Stimulated activated CD4-positive, alpha-beta T cell treated with anti-CD3 and anti-CD28 coated beads, Interleukin-12 subunit alpha, Interleukin-12 subunit beta, amount 100 ng/mL, for 24 hours (primary cell): ENCODE measurements around the gene ZNF546.
"Not testable (repeated sequence)": the region's sequence is repeated elsewhere in the genome, so short reads cannot be mapped to it uniquely, and the experiment has no call there.

Source experiments
- DNase-seq, 2 experiments: peaks; one replicate each; pipeline ENCODE4 v3.0.0-alpha.2; 2020; ENCODE audit warnings: low read depth in 2 of 2

Gene ZNF546

DNA sequence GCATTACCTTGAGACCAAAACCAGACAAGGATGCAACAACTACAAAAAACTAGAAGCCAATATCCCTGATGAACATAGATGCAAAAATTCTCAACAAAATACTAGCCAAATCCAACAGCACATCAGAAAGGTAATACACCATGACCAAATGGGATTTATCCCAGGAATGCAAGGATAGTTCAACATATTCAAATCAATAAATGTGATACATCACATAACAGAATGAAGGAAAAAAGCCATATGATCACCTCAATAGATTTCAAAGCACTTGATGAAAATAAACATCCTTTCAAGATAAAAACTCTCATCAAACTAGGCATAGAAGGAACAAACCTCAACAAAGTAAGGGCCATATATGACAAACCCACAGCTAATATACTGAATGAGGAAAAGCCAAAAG lies 10.2 kb upstream of the ZNF546 start:
- DNase-seq = no peak

DNA sequence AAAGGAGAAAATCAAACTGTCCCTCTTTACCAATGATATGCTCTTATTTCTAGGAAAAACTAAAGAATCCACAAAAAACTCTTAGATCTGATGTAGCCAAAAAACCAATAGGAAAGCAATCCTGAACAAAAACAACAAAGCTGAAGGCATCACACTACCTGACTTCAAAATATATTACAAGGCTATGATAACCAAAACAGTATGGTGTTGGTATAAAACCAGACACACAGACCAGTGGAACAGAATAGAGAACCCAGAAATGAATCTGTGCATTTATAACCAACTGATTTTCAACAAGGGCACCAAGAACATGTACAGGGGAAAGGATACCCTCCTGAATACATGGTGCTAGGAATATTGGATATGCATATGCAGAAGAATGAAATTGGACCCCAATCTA lies 9.7 kb upstream of the ZNF546 start:
- no peak for DNase-seq

DNA sequence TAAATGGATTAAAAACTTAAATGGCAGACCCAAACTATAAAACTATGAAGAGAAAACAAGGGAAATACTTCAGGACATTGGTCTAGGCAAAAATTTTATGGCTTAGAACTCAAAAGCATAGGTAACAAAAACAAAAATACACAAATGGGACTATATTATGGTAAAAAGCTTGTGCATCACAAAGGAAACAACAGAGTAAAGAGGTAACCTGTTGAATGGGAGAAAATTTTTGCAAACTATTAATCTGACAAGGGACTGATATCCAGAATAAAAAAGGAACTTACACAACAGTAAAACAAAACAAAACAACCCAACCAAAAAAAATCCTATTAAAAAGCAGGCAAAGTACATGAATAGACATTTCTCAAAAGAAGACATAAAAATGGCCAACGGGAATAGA lies 9.3 kb upstream of the ZNF546 start:
- no peak for DNase-seq

DNA sequence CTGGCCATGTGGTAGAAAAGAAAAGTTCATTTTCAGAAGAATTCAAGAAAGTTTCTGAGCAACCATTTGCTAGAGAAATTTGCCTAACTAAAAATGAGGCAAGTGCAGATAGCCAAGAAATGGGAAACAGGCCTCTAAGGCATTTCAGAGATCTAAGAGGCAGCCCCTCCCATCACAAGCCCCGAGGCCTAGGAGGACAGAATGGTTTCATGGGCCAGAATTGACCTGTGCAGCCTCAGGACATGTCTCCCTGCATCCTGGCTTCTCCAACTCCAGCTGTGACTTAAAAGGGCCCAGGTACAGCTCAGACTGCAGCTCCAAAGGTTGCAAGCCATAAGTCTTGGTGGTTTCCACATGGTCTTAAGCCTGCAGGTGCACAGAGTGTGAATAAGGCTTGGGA lies 3.3 kb upstream of the ZNF546 start:
- no peak for DNase-seq

DNA sequence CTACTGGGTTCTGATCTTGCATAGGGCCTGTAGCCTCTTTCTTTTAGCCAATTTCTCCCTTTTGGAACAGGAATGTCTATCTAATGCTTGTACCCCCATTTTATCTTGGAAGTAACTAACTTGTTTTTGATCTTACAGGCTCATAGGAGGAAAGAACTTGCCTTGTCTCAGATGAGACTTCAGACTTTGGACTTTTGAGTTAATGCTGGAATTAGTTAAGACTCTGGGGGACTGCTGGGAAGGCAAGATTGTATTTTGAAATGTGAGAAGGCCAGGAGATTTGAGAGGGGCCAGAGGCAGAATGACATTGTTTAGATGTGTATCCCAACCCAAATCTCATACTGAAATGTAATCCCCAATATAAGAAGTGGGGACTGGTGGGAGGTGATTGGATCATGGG lies 2.5 kb upstream of the ZNF546 start:
- DNase-seq = no peak

DNA sequence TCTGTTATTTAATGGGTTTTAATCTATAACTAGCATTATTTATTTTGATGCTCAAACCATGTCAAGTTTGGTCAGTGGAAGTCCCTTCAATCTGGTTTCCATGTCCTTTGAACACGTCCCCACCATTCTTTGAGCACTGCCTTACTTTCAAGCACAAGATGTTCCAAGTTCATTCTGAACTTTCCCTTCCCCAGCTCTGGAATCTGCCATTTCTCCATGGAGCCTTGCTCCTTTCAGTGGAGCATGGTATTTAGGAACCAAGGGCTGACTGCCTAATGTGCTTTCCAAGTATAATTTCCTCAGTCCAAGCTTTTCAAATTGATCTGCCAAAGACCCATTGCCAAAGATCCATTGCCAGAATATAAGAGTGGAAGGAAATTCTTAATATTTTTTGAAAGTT lies 1.1 kb upstream of the ZNF546 start:
- no peak for DNase-seq

DNA sequence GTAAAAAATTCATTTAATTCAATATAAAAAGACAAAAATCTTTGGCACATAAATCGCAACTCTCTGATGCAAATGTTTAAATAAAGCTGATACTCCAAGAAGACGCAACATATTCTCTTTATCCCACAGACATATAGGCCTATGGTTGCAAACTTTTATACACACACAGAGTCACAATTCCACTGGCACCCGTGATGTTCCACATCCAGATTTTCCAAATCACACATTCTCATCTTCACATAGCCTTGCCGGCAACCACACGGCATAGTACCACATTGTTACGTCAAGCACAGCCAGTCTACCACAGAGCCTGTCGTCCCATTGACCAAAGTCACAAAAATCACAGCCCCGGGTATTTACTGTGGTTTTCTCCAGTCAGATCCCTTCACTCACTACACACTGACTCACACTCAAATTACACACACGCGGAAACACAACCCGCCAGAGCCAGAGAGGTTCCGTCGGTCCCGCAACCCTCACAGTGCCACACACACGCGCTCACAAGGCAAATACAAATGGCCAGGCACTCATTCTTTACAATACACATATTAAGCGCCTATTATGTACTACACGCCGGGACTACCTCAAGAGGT lies 546 bp upstream of the ZNF546 start:
- DNase-seq = peak; percentile 4 to 26

DNA sequence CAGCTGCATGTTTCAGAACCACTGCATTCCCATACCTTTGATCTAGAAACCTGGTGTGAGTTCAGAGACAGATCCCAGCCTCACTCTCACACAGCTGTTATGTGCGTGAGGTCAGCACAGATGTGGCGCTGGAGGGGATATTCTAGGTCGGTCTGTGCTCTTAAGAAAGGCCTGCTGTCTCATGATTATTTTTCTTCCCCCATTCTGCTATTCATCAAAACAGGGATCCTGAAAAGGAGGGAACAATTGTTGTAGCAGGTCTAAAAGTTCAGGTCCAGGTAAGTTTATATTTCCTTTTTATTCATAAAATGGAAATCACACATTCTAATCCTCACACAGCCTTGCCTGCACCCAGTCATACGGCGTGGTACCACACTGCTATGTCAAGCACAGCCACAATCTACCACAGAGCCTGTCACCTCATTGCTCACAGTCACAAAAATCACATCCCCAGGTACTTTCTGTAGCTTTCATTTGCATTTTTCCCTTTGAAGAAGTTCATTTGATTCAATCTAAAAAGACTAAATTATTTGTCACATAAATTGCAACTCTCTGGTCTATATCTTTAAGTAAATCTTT lies 867 bp downstream of the ZNF546 start:
- DNase-seq = no peak

DNA sequence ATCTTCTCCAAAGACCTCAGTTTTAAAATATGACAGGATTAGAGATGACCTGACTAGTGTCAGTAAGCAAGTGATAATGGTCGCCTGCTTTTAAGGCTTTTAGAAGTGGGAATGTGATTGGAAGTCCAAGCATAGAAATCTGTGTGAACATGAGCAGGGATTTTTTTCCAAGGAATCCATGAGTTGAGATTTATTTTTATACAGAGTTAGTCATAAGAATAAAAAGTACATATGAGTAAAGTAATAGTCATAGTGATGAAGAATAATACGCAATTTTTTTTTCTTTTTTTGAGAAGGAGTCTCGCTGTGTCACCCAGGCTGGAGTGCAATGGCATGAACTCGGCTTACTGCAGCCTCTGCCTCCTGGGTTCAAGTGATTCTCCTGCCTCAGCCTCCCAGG lies 1.6 kb downstream of the ZNF546 start:
- no peak for DNase-seq

DNA sequence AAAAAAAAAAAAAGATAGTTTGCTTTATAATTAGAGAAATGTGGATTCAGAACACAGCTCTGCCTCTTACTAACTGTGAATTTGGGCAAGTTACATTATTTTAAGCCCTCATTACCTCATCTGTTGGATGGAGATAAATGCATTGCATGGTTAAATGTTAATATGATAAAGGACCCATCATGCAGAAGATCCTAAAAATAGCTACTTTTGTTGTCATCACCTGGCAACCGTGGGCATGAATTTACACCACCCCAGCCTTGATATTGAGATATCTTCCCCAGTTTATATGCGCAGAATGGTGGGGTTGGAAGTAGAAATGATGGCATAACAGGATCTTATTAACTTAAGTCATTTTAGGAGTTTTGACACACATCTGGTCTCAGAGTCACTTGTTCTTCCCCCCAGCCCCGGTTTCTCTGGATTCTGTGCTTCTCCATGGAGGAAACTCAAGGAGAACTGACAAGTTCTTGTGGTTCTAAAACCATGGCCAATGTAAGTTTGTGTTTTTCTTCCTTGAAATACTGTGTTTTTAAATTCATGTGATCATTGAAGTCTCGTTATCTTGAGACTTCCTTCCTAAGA lies 8.9 kb downstream of the ZNF546 start:
- DNase-seq = no peak

DNA sequence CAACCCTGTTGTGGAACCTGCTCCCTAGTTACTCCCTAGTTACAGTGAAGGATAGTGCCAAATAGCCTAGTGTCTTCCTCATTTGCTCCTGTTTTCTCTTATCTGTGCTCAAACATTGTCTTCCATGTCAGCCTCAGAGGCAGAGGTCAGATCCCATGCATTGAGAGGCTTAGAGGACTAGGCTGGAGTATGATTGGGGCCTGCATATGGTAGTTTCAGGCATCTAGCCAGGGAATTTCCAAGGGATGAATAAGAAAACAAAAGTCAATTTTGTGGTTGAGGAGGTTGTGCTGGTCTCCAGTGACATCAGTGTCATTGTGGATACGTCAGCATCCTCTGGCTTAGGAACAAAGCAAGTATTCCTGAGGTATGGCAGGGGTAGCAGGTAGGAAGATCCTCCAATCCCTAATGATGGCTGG lies 9.4 kb downstream of the ZNF546 start:
- no peak for DNase-seq

DNA sequence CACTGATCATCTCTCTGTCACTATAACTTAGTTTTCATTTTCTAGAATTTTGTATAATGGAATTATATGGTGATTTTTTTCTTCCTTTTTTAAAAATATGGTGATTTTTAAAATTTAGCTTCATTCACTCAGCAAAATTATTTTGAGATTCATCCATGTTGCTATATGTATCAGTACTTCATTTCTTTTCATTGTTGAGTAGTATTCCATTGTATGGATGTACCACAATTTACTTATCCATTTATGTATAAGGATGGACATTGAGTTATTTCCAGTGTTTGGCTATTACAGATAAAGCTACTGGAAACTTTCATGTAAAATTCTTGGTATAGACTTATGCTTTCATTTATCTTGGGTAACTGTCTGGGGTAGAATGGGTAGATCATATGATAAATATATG lies 12.8 kb downstream of the ZNF546 start:
- DNase-seq = no peak

DNA sequence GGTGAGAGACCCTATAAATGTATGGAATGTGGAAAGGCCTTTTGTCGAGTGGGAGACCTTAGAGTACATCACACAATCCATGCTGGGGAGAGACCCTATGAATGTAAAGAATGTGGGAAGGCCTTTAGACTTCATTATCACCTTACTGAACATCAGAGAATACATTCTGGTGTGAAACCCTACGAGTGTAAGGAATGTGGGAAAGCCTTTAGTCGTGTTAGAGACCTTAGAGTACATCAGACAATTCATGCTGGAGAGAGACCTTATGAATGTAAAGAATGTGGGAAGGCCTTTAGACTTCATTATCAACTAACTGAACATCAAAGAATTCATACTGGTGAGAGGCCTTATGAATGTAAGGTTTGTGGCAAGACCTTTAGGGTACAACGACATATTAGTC lies 17.1 kb downstream of the ZNF546 start:
- no peak for DNase-seq

DNA sequence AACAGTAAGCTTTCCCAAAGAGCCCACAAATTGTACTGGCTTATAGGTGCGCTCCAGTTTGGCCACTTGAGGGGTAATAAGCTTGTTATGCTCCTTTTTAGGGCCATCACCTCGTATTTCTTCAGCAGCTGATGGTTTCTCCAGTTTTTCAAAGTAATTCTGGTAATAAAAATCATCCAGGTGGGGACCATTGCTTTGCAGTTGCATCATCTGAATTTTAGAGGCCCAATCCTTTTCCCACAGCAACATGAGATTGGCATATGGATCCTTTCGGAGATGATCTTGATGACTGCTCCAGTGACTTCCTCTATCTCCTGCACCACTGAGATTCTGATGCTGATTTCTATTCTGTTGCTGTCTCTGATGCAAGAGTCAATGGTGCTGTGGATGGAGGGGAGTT lies 27.1 kb downstream of the ZNF546 start:
- no peak for DNase-seq

DNA sequence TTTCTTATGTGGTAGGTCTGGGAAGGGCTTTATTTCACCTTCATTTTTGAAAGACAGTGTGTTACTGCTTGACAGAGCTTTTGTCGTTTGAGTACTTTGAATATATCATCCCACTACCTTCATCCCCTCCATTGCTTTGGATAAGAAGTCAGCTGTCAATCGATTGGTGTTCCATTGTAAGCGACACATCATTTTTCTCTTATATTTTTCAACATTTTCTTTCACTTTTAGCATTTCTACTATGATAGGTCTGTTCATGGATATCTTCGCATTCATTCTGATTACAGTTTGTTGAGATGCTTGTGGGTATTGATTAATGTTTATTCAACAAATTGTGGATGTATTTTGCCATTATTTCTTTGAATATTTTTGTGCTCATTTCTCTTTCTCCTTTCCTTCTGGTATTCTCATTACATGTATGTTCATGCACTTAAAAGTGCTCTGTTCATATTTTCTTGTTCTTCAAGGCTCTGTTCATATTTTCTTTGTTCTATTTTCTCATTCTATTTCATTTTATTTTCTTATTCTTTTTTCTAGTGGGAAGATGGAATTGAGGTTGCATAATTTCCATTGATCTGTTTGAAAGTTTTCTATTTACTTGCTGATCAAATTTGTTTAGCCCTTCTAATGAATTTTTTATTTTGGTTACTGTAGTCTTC lies 29.2 kb downstream of the ZNF546 start:
- no peak for DNase-seq

DNA sequence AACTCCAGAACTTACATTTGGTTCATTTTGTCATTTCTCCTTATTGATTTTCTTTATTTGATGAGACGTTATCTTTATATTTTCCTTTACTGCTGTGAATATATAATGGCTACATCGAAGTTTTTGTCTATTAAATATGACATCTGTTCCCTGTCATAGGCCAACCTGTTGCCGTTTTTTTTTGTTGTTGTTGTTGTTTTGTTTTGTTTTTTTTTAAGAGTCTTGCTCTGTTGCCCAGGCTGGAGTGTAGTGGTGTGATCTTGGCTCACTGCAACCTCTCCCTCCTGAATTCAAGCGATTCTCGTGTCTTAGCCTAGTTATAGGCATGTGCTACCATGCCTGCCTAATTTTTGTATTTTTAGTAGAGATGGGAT lies 29.7 kb downstream of the ZNF546 start:
- DNase-seq = no peak

DNA sequence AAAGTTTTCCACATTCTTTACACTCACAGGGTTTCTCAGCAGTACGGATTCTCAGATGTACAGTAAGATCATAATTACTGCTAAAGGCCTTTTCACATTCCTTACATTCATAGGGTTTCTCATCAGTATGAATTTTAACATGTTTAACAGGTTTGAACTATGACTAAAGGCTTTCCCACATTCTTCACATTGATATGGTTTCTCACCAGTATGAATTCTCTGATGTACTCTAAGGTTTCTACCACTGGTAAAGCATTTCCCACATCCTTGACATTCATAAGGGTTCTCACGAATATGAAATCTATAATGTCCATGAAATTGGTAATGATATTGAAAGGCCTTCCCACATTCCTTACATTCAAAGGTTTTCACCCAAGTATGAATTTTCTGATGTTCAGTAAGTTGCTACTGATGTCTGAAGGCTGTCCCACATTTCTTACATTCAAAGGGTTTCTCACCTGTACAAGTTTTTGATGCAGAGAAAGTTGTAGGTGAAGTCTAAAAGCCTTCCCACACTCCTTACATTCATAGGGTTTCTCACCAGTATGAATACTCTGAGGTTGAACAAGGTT lies 37.2 kb downstream of the ZNF546 start:
- no peak for DNase-seq

DNA sequence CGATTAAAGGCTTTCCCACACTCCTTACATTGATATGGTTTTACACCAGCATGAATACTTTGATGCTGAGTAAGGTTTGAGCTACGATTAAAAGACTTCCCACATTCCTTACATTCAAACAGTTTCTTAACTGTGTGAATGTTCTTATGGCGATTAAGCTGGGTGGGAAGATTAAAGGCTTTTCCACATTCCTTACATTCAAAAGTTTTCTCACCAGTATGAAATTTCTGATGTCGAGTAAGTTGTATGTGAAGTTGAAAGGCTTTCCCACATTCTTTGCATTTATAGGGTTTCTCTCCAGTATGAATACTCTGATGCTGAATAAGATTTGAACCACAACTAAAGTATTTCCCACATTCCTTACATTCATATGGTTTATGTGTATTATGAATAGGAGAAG lies 39.1 kb downstream of the ZNF546 start:
- no peak for DNase-seq

DNA sequence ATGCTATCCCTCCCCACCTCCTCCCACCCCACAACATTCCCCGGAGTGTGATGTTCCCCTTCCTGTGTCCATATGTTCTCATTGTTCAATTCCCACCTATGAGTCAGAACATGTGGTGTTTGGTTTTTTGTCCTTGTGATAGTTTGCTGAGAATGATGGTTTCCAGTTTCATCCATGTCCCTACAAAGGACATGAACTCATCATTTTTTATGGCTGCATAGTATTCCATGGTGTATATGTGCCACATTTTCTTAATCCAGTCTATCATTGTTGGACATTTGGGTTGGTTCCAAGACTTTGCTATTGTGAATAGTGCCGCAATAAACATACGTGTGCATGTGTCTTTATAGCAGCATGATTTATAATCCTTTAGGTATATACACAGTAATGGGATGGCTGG lies 41.2 kb downstream of the ZNF546 start:
- DNase-seq = not testable (repeated sequence)

DNA sequence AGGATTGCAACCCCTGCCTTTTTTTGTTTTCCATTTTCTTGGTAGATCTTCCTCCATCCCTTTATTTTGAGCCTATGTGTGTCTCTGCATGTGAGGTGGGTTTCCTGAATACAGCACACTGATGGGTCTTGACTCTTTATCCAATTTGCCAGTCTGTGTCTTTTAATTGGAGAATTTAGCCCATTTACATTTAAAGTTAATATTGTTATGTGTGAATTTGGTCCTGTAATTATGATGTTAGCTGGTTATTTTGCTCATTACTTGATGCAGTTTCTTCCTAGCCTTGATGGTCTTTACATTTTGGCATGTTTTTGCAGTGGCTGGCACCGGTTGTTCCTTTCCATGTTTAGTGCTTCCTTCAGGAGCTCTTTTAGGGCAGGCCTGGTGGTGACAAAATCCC lies 44.9 kb downstream of the ZNF546 start:
- not testable (repeated sequence) for DNase-seq

DNA sequence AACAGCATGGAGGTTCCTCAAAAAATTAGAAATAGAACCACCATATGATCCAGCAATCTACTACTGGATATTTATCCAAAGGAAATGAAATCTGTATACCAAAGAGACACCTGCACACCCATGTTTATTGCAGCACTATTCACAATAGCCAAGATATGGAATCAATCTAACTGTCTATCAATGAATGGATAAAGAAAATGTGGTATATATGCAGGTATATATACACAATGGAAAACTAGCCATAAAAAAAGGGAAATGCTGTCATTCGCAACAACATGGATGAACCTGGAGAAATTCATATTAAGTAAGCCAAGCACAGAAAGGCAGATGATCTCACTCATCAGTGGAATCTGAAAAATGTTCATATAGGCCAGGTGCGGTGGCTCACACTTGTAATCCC lies 56.6 kb downstream of the ZNF546 start:
- no peak for DNase-seq

DNA sequence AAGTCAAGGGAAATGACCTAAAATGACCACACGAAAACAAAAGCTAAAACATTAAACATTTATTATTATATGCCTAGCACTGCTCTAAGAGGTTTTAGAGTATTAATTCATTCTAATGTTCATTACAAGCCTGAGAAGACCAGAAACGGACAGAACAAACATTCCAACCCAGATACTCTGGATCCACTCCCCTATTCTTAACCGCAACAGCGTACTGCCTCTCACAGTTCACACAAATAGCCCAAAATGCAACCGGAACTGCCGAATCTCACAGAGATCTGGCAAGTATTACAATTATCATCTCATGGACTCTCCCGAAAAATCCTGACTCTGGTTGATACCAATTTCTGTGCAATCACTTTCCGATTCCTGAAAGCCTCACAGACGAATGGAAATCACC lies 57.8 kb downstream of the ZNF546 start:
- no peak for DNase-seq

DNA sequence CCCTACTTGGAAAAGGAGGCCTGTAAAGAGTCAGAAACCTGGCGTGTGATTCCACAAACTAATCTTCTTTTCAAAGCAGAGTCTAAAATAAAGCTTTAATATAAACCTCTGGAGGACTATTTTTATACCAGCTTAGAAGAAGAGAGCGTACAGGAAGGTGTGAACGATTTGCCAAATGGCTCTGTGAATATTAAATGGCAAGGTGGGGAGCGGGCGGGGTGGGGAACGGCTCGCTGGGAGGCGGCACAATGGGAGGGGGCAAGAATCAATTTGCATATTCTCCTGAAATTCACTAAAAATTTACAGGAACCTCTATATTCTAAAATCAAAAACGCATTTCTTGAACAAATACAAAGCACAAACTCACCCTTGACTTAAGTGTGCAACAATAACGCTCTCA lies 58.2 kb downstream of the ZNF546 start:
- DNase-seq = no peak
